H9 (cell line): ENCODE measurements around the gene CCDC68. TPM values are rescaled to one million over a fixed set of nuclear protein-coding genes. Genes with fewer than 3 reads are reported as not detected.

Source experiments
- DNase-seq: peaks from one replicate; pipeline ENCODE4 v3.0.0-alpha.2; 2017
- H2AFZ ChIP-seq: one replicate; pipeline ENCODE4 v1.6.1; 2013; ENCODE audit warnings: mild to moderate bottlenecking, low read length, control low read depth, moderate library complexity
- H2AK5ac ChIP-seq: 2 replicates; pipeline ENCODE4 v1.6.1; 2013; ENCODE audit warnings: low read length, control low read depth, mixed read lengths; ENCODE audit not compliant: insufficient read length
- H2BK120ac ChIP-seq: one replicate; pipeline ENCODE4 v1.6.1; 2013; ENCODE audit warnings: low read depth, mild to moderate bottlenecking, low read length, control low read depth, inconsistent platforms; ENCODE audit not compliant: poor library complexity, severe bottlenecking
- H2BK12ac ChIP-seq: 2 replicates; pipeline ENCODE4 v1.6.1; 2013; ENCODE audit warnings: low read length, control low read depth, mixed read lengths, low read depth; ENCODE audit not compliant: insufficient read length
- H2BK15ac ChIP-seq: 2 replicates; pipeline ENCODE4 v1.6.1; 2013; ENCODE audit warnings: low read depth, low read length, control low read depth
- H2BK20ac ChIP-seq: one replicate; pipeline ENCODE4 v1.6.1; 2013; ENCODE audit warnings: low read depth, mild to moderate bottlenecking, low read length, control low read depth, inconsistent platforms; ENCODE audit not compliant: poor library complexity, severe bottlenecking
- H2BK5ac ChIP-seq: 2 replicates; pipeline ENCODE4 v1.6.1; 2013; ENCODE audit warnings: low read length, control low read depth, mixed read lengths; ENCODE audit not compliant: insufficient read length
- H3K14ac ChIP-seq: 2 replicates; pipeline ENCODE4 v1.6.1; 2013; ENCODE audit warnings: low read length, control low read depth; ENCODE audit not compliant: insufficient read depth
- H3K18ac ChIP-seq: 2 replicates; pipeline ENCODE4 v1.6.1; 2013; ENCODE audit warnings: low read depth, mild to moderate bottlenecking, mixed read lengths, low read length, control low read depth; ENCODE audit not compliant: insufficient read length
- H3K23ac ChIP-seq: 2 replicates; pipeline ENCODE4 v1.6.1; 2013; ENCODE audit warnings: low read length, control low read depth, mixed read lengths, low read depth; ENCODE audit not compliant: insufficient read length
- H3K23me2 ChIP-seq: 2 replicates; pipeline ENCODE4 v1.6.1; 2013; ENCODE audit warnings: low read depth, mild to moderate bottlenecking, mixed read lengths, low read length, control low read depth; ENCODE audit not compliant: insufficient read length, poor library complexity, severe bottlenecking
- H3K27ac ChIP-seq: 2 replicates; pipeline ENCODE4 v1.5.1; 2013; ENCODE audit warnings: low read length, control low read depth, mixed read lengths, low read depth; ENCODE audit not compliant: insufficient read length
- H3K27me3 ChIP-seq: 2 replicates; pipeline ENCODE4 v1.6.1; 2013; ENCODE audit warnings: low read length, control low read depth, inconsistent platforms; ENCODE audit not compliant: insufficient read depth
- H3K4ac ChIP-seq: 2 replicates; pipeline ENCODE4 v1.6.1; 2013; ENCODE audit warnings: low read depth, mild to moderate bottlenecking, control low read depth, inconsistent platforms, low read length, moderate library complexity
- H3K4me1 ChIP-seq: 2 replicates; pipeline ENCODE4 v1.6.1; 2013; ENCODE audit warnings: low read length, control low read depth, inconsistent platforms; ENCODE audit not compliant: insufficient read depth
- H3K4me2 ChIP-seq: 2 replicates; pipeline ENCODE4 v1.6.1; 2013; ENCODE audit warnings: low read length, control low read depth, mixed read lengths; ENCODE audit not compliant: insufficient read length, insufficient read depth
- H3K56ac ChIP-seq: 2 replicates; pipeline ENCODE4 v1.6.1; 2013; ENCODE audit warnings: low read depth, mild to moderate bottlenecking, mixed read lengths, low read length, control low read depth; ENCODE audit not compliant: insufficient read length
- H3K79me1 ChIP-seq: 2 replicates; pipeline ENCODE4 v1.6.1; 2013; ENCODE audit warnings: low read depth, mild to moderate bottlenecking, moderate library complexity, low read length, control low read depth, inconsistent platforms; ENCODE audit not compliant: insufficient read depth, poor library complexity, severe bottlenecking
- H3K79me2 ChIP-seq: 2 replicates; pipeline ENCODE4 v1.6.1; 2013; ENCODE audit warnings: low read length, control low read depth, inconsistent platforms; ENCODE audit not compliant: insufficient read depth
- H3K9ac ChIP-seq: 2 replicates; pipeline ENCODE4 v1.6.1; 2013; ENCODE audit warnings: low read length, control low read depth, mixed read lengths; ENCODE audit not compliant: insufficient read length; ENCODE audit errors: extremely low read depth
- H3K9me3 ChIP-seq: one replicate; pipeline ENCODE4 v1.6.1; 2013; ENCODE audit warnings: low read depth, low read length, inconsistent platforms; ENCODE audit not compliant: control insufficient read depth
- H3T11ph ChIP-seq: one replicate; pipeline ENCODE4 v1.6.1; 2013; ENCODE audit warnings: mild to moderate bottlenecking, low read length, control low read depth, inconsistent platforms
- H4K20me1 ChIP-seq: one replicate; pipeline ENCODE4 v1.6.1; 2013; ENCODE audit not compliant: control insufficient read depth, insufficient read length, insufficient read depth
- H4K5ac ChIP-seq: 2 replicates; pipeline ENCODE4 v1.6.1; 2013; ENCODE audit warnings: low read depth, mild to moderate bottlenecking, mixed read lengths, low read length, control low read depth; ENCODE audit not compliant: insufficient read length
- H4K8ac ChIP-seq: replicated peaks from 2 replicates; pipeline ENCODE4 v1.6.1; 2013; ENCODE audit warnings: low read length, control low read depth, mixed read lengths, low read depth; ENCODE audit not compliant: insufficient read length
- H4K91ac ChIP-seq: 2 replicates; pipeline ENCODE4 v1.6.1; 2013; ENCODE audit warnings: low read depth, mild to moderate bottlenecking, moderate library complexity, mixed read lengths, low read length, control low read depth; ENCODE audit not compliant: insufficient read length
- H3K27ac Mint-ChIP-seq, 3 experiments: 2 replicates in 2 of 3; 3 replicates in 1 of 3; pipeline ENCODE4 v1.8.0; 2020 to 2021; ENCODE audit warnings: mixed read lengths in 3 of 3, mild to moderate bottlenecking in 1 of 3, moderate library complexity in 1 of 3
- H3K27me3 Mint-ChIP-seq: 2 replicates; pipeline ENCODE4 v1.8.0; 2021; ENCODE audit warnings: low read depth, mild to moderate bottlenecking, moderate library complexity, mixed read lengths
- H3K36me3 Mint-ChIP-seq, 3 experiments: 2 replicates in 2 of 3; 3 replicates in 1 of 3; pipeline ENCODE4 v1.8.0; 2020 to 2021; ENCODE audit warnings: low read depth in 3 of 3, mixed read lengths in 3 of 3; ENCODE audit not compliant: insufficient read depth in 1 of 3
- H3K4me1 Mint-ChIP-seq, 2 experiments: 2 replicates each; pipeline ENCODE4 v1.8.0; 2020; ENCODE audit warnings: mixed read lengths in 2 of 2
- H3K4me3 Mint-ChIP-seq, 2 experiments: 2 replicates in 1 of 2; 3 replicates in 1 of 2; pipeline ENCODE4 v1.8.0; 2020 to 2021; ENCODE audit warnings: mild to moderate bottlenecking in 2 of 2, mixed read lengths in 2 of 2, moderate library complexity in 1 of 2
- H3K9me3 Mint-ChIP-seq, 2 experiments: 2 replicates in 1 of 2; 3 replicates in 1 of 2; pipeline ENCODE4 v1.8.0; 2020; ENCODE audit warnings: mild to moderate bottlenecking in 2 of 2, mixed read lengths in 2 of 2, moderate library complexity in 1 of 2
- CTCF ChIP-seq: fragments of 200-600 bp; sonication (generic); conservative IDR thresholded peaks from 3 replicates; pipeline ENCODE4 v1.8.0; 2021; ENCODE audit warnings: antibody characterized with exemption, mild to moderate bottlenecking
- WGBS: extraction: QIAGEN DNeasy Blood & Tissue Kit; methylation state at CpG from one replicate; pipeline ENCODE4 v1.1.7; 2013; ENCODE audit warnings: missing lambda C conversion rate, low lambda C conversion rate, mixed read lengths; ENCODE audit not compliant: insufficient read length; ENCODE audit errors: extremely low coverage; 5-methylcytosine and 5-hydroxymethylcytosine counted together
- total RNA-seq: library from RNA; stranded (reverse); gene quantifications from 2 replicates; pipeline ENCODE4 v1.2.1, GENCODE V29; 2021

The CCDC68 gene
- total RNA-seq, 1 experiment from 2014 or later: not detected

- H2BK20ac ChIP-seq: no peak overlapping the region
- no peaks in the 10 kb centered on the region for H3K79me1 ChIP-seq
- no peak overlapping the region for H2BK5ac ChIP-seq
- no peak overlapping the region for H2AFZ ChIP-seq
- H3K27ac ChIP-seq: no peak overlapping the region
- no peak overlapping the region for H3K23ac ChIP-seq
- H4K5ac ChIP-seq: no peak overlapping the region
- Mint-ChIP-seq H3K4me3 (no peak overlapping the region), H3K27me3 (no peaks in the 10 kb centered on the region), H3K27ac (no peak overlapping the region), H3K36me3 (peaks cover 0 to 1% (median 0%) of the 10 kb centered on the region in 3 experiments; a peak in 1 of 7 replicates), H3K4me1 (no peaks in the 10 kb centered on the region; a peak in 1 of 4 replicates), H3K9me3 (no peaks in the 10 kb centered on the region; a peak in 1 of 5 replicates)
- H2AK5ac ChIP-seq: no peak overlapping the region
- H2BK120ac ChIP-seq: no peak overlapping the region
- H3K4me1 ChIP-seq: no peaks in the 10 kb centered on the region
- no peak overlapping the region for H2BK12ac ChIP-seq
- no peak overlapping the region for H3K9ac ChIP-seq
- H4K20me1 ChIP-seq: no peaks in the 10 kb centered on the region
- no peaks in the 10 kb centered on the region for H3K79me2 ChIP-seq
- no peaks in the 10 kb centered on the region for H3K23me2 ChIP-seq
- no peak for TF ChIP-seq CTCF
- no CpG with 5 or more reads among the region's 2 CpGs for WGBS
- H2BK15ac ChIP-seq: no peak overlapping the region
- H3K56ac ChIP-seq: no peak overlapping the region
- H3K9me3 ChIP-seq: no peaks in the 10 kb centered on the region
- H3K18ac ChIP-seq: no peak overlapping the region
- H3T11ph ChIP-seq: no peak overlapping the region
- H3K4me2 ChIP-seq: no peak overlapping the region
- no peak overlapping the region for H4K8ac ChIP-seq
- H3K14ac ChIP-seq: no peak overlapping the region
- no peak overlapping the region for H3K4ac ChIP-seq
- no peak for DNase-seq
- H4K91ac ChIP-seq: no peak overlapping the region
- no peaks in the 10 kb centered on the region for H3K27me3 ChIP-seq
Measured at GRCh38 chr18:54911551-54911950, 47.7 kb downstream of the CCDC68 start.
